HepG2 (cell line): ENCODE measurements around the gene CDKN2AIP. TPM values are rescaled to one million over a fixed set of nuclear protein-coding genes. Genes with fewer than 3 reads are reported as not detected.

ENCODE experiments used
- ATAC-seq: fragments of 200-7000 bp; cut with Tn5 transposase; 3 replicates; pipeline ENCODE4 v1.9.1; 2020; ENCODE audit warnings: mild to moderate bottlenecking, moderate library complexity
- BruUV-seq: library from RNA; stranded (reverse); fragments of 400-500 nt; replicated peaks from 2 replicates; lab custom pipeline; 2021; lab: Mats Ljungman, UMichigan
- CTCF ChIA-PET: fragments of 300-600 bp; formaldehyde crosslinking; extraction: SDS; loops from one replicate; lab custom pipeline; 2021; ENCODE audit warnings: low total read pairs, inconsistent platforms, low intra/inter-chr PET ratio; lab: Yijun Ruan, JAX
- POLR2A ChIA-PET: fragments of 350-600 bp; sonication (Branson Sonifier 250); formaldehyde crosslinking; loops from one replicate; lab custom pipeline; 2020; ENCODE audit warnings: antibody characterized with exemption, inconsistent platforms; lab: Yijun Ruan, JAX
- DNase-seq: peaks from one replicate; pipeline ENCODE4 v3.0.0-alpha.2; 2015; ENCODE audit warnings: low spot score
- FAIRE-seq: peaks from 3 replicates; lab custom pipeline; 2011; peaks lifted over from hg19 to GRCh38; lab: Jason Lieb, UNC
- H2AFZ ChIP-seq: one replicate; pipeline ENCODE4 v1.6.1; 2011; ENCODE audit warnings: low read length, inconsistent platforms
- H3K27ac ChIP-seq: fragments of 300-600 bp; 3 replicates; pipeline ENCODE4 v1.8.0; 2011; ENCODE audit warnings: mixed run types, mild to moderate bottlenecking, mixed read lengths, low read length, inconsistent platforms; ENCODE audit not compliant: insufficient read depth; ENCODE audit errors: extremely low read length
- H3K27me3 ChIP-seq, 2 experiments: fragments of 200-600 bp in 1 of 2; 2 replicates in 1 of 2; 3 replicates in 1 of 2; pipeline versions ENCODE4 v1.6.0 to v1.8.0; 2011; ENCODE audit warnings: low read length in 2 of 2, mild to moderate bottlenecking in 2 of 2, moderate library complexity in 2 of 2, inconsistent platforms in 1 of 2; ENCODE audit not compliant: insufficient read depth in 2 of 2, control insufficient read depth in 1 of 2
- H3K36me3 ChIP-seq, 2 experiments: fragments of 200-600 bp in 1 of 2; replicated peaks in 1 of 2; 2 replicates in 1 of 2; 3 replicates in 1 of 2; pipeline versions ENCODE4 v1.5.1 to v1.8.0; 2011; ENCODE audit warnings: low read length in 2 of 2, inconsistent platforms in 1 of 2; ENCODE audit not compliant: insufficient read depth in 2 of 2, control insufficient read depth in 1 of 2
- H3K4me1 ChIP-seq: 2 replicates; pipeline ENCODE4 v1.5.1; 2012; ENCODE audit warnings: low read length, inconsistent platforms; ENCODE audit not compliant: insufficient read depth
- H3K4me2 ChIP-seq: 2 replicates; pipeline ENCODE4 v1.6.0; 2011; ENCODE audit warnings: low read depth, low read length, inconsistent platforms
- H3K4me3 ChIP-seq, 3 experiments: fragments of 200-600 bp in 1 of 3; sonication (generic), shearing (Covaris generic) in 1 of 3; replicated peaks in 1 of 3; 2 replicates each; pipeline ENCODE4 v1.5.1; 2011 to 2016; ENCODE audit warnings: low read length in 3 of 3, inconsistent platforms in 2 of 3, low read depth in 2 of 3, mild to moderate bottlenecking in 2 of 3, control low read depth in 1 of 3, mixed read lengths in 1 of 3; ENCODE audit not compliant: insufficient read depth in 1 of 3
- H3K79me2 ChIP-seq: one replicate; pipeline ENCODE4 v1.6.1; 2011; ENCODE audit warnings: low read length, inconsistent platforms; ENCODE audit not compliant: insufficient read depth
- H3K9ac ChIP-seq: 2 replicates; pipeline ENCODE4 v1.6.0; 2011; ENCODE audit warnings: mild to moderate bottlenecking, low read depth, low read length, inconsistent platforms; ENCODE audit not compliant: insufficient read depth
- H3K9me3 ChIP-seq: 2 replicates; pipeline ENCODE4 v1.5.1; 2012; ENCODE audit warnings: mild to moderate bottlenecking, low read length
- H4K20me1 ChIP-seq: 2 replicates; pipeline ENCODE4 v1.6.0; 2011; ENCODE audit warnings: inconsistent platforms, mild to moderate bottlenecking, low read length, moderate library complexity; ENCODE audit not compliant: insufficient read depth
- HDAC2 ChIP-seq: sonication (generic); formaldehyde crosslinking; IDR thresholded peaks from 2 replicates; pipeline ENCODE4 v1.4.0; 2020; ENCODE audit warnings: missing genetic modification reagents
- HMGA1 ChIP-seq: sonication (generic); formaldehyde crosslinking; conservative IDR thresholded peaks from 2 replicates; pipeline ENCODE4 v1.4.0; 2020; ENCODE audit warnings: missing genetic modification reagents
- PHF5A ChIP-seq: IDR thresholded peaks from one replicate; pipeline ENCODE4 v1.6.1; 2018; ENCODE audit warnings: low read depth, missing genetic modification reagents; ENCODE audit not compliant: unreplicated experiment
- PITX1 ChIP-seq: sonication (generic); formaldehyde crosslinking; IDR thresholded peaks from 2 replicates; pipeline ENCODE4 v1.5.1; 2020; ENCODE audit warnings: mild to moderate bottlenecking, missing genetic modification reagents
- PLRG1 ChIP-seq: fragments of 450-650 bp; conservative IDR thresholded peaks from 2 replicates; pipeline ENCODE4 v1.6.1; 2016
- SOX5 ChIP-seq: IDR thresholded peaks from 2 replicates; pipeline ENCODE4 v1.6.1; 2016; ENCODE audit warnings: borderline replicate concordance
- ZNF10 ChIP-seq: sonication (generic); formaldehyde crosslinking; IDR thresholded peaks from 2 replicates; pipeline ENCODE4 v1.4.0; 2020; ENCODE audit warnings: mild to moderate bottlenecking, low read depth, missing genetic modification reagents, borderline replicate concordance
- ZNF407 ChIP-seq: sonication (generic); formaldehyde crosslinking; IDR thresholded peaks from one replicate; pipeline ENCODE4 v1.5.1; 2020; ENCODE audit warnings: mild to moderate bottlenecking, missing genetic modification reagents; ENCODE audit errors: not compliant biosample characterization
- WGBS: methylation state at CpG from one replicate; pipeline ENCODE4 v1.1.6; 2017; ENCODE audit warnings: low lambda C conversion rate; 5-methylcytosine and 5-hydroxymethylcytosine counted together
- in situ Hi-C: cut with HindIII; loops from 2 replicates; pipeline ENCODE4 v1.10.0; 2017; ENCODE audit warnings: low pct_unique_long_range_greater_than_20kb; ENCODE audit not compliant: extremely low pct_ligation_motif_present
- intact Hi-C: fragments of 100-400 bp; cut with micrococcal nuclease; formaldehyde crosslinking; loops from one replicate; pipeline ENCODE4 v1.10.0; 2022; ENCODE audit not compliant: unreplicated experiment
- polyA plus RNA-seq, 8 experiments: library from polyadenylated mRNA; depleted of rRNA in 3 of 8; stranded (reverse) in 7 of 8; unstranded in 1 of 8; fragments of >200 nt; fragmentation: Illumina TruSeq in 4 of 8; extraction: Trizol in 4 of 8; gene quantifications; 2 replicates each; pipeline versions ENCODE4 v1.2.1 to v1.2.3, GENCODE V29; 2011 to 2016; ENCODE audit warnings: low read depth in 4 of 8, missing spikeins in 1 of 8, mixed read lengths in 1 of 8; ENCODE audit not compliant: insufficient read depth in 1 of 8
- total RNA-seq, 5 experiments: library from RNA; depleted of rRNA; stranded (reverse); fragments of >200 nt; fragmentation: Illumina TruSeq; extraction: Trizol; gene quantifications; 2 replicates each; pipeline ENCODE4 v1.2.3, GENCODE V29; 2016; ENCODE audit warnings: low read depth in 1 of 5
- TF ChIP-seq, protein P1 (sequence below): sonication (generic); formaldehyde crosslinking; conservative IDR thresholded peaks from 2 replicates; pipeline ENCODE4 v1.5.0; 2020; ENCODE audit warnings: missing genetic modification reagents

Gene CDKN2AIP
- total and polyA plus RNA-seq, 2 of the 13 experiments (the other 11 are each of a cell fraction or from before 2014, with no cell fraction given), result 17.0 to 18.7 TPM

GRCh38 chr4:183403486-183403885 lies 41.0 kb upstream of the CDKN2AIP start:
- peaks cover 14% of the 10 kb centered on the region for H3K4me1 ChIP-seq
- POLR2A ChIA-PET, result no interaction called here
- no peak overlapping the region for H3K4me3 ChIP-seq
- CTCF ChIA-PET, result no interaction called here
- H3K27me3 ChIP-seq, result peaks cover 3 to 22% of the 10 kb centered on the region in 2 experiments; a peak in 3 of 5 replicates
- TF ChIP-seq PHF5A (CRISPR knock-in tag) (no peak), HDAC2 (CRISPR knock-in tag) (no peak), ZNF10 (CRISPR knock-in tag) (no peak), SOX5 (no peak), ZNF407 (CRISPR knock-in tag) (no peak), PLRG1 (no peak), PITX1 (CRISPR knock-in tag) (no peak), HMGA1 (CRISPR knock-in tag) (no peak)
- TF ChIP-seq, protein P1, sequence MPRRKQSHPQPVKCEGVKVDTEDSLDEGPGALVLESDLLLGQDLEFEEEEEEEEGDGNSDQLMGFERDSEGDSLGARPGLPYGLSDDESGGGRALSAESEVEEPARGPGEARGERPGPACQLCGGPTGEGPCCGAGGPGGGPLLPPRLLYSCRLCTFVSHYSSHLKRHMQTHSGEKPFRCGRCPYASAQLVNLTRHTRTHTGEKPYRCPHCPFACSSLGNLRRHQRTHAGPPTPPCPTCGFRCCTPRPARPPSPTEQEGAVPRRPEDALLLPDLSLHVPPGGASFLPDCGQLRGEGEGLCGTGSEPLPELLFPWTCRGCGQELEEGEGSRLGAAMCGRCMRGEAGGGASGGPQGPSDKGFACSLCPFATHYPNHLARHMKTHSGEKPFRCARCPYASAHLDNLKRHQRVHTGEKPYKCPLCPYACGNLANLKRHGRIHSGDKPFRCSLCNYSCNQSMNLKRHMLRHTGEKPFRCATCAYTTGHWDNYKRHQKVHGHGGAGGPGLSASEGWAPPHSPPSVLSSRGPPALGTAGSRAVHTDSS (CRISPR knock-in tag), result no peak
- in situ Hi-C loops, result loop anchor here (25.0 kb wide), 1 partner anchor 341 kb away; no protein-coding TSS in a partner anchor
- H2AFZ ChIP-seq, result no peak overlapping the region
- H3K79me2 ChIP-seq, result no peaks in the 10 kb centered on the region
- no peak overlapping the region for H3K9ac ChIP-seq
- WGBS, result 48% methylated on average over 9 of the region's 9 CpGs
- H3K4me2 ChIP-seq, result no peak overlapping the region
- no peak overlapping the region for H3K27ac ChIP-seq
- ATAC-seq, result no peak
- no peaks in the 10 kb centered on the region for H3K36me3 ChIP-seq
- no peak for FAIRE-seq
- intact Hi-C loops, result loop anchor here (10.0 kb wide), 1 partner anchor 329 kb away; no protein-coding TSS in a partner anchor
- no peaks in the 10 kb centered on the region for H4K20me1 ChIP-seq
- no peak for DNase-seq
- no TSS peak for BruUV-seq
- H3K9me3 ChIP-seq, result no peaks in the 10 kb centered on the region
